K562 (cell line): ENCODE results near the gene SPATS2.

Experiments
- E2F6 ChIP-seq, 2 experiments: IDR thresholded peaks; 2 replicates each; pipeline ENCODE4 v1.6.1; 2011; ENCODE audit warnings: borderline replicate concordance in 1 of 2, control low read depth in 1 of 2, low read depth in 1 of 2, low read length in 1 of 2, mild to moderate bottlenecking in 1 of 2, mixed read lengths in 1 of 2, moderate library complexity in 1 of 2; ENCODE audit not compliant: insufficient read depth in 1 of 2, insufficient read length in 1 of 2, poor library complexity in 1 of 2, severe bottlenecking in 1 of 2; ENCODE audit errors: extremely low read depth in 1 of 2
- E4F1 ChIP-seq: fragments of 250-450 bp; sonication (Bioruptor Pico); IDR thresholded peaks from 2 replicates; pipeline ENCODE4 v1.5.0; 2021; ENCODE audit warnings: mild to moderate bottlenecking, borderline replicate concordance
- EZH2 ChIP-seq: IDR thresholded peaks from 2 replicates; pipeline ENCODE4 v1.6.1; 2012; ENCODE audit warnings: low read depth, mild to moderate bottlenecking, inconsistent platforms, low read length, borderline replicate concordance
- GATAD2B ChIP-seq: fragments of 450-650 bp; IDR thresholded peaks from 2 replicates; pipeline ENCODE4 v1.6.1; 2017; ENCODE audit warnings: mild to moderate bottlenecking, borderline replicate concordance
- IRF9 ChIP-seq: fragments of 450-650 bp; IDR thresholded peaks from 2 replicates; pipeline ENCODE4 v1.6.1; 2016; ENCODE audit warnings: missing biosample characterization, missing genetic modification characterization
- JUND ChIP-seq, 2 experiments: IDR thresholded peaks; 2 replicates in 1 of 2; 3 replicates in 1 of 2; pipeline ENCODE4 v1.6.1; 2011; ENCODE audit warnings: borderline replicate concordance in 2 of 2, low read depth in 2 of 2, low read length in 2 of 2, improper control_type of control experiment in 1 of 2, missing biosample characterization in 1 of 2, missing genetic modification characterization in 1 of 2, missing genetic modification reagents in 1 of 2
- L3MBTL2 ChIP-seq: fragments of 450-650 bp; IDR thresholded peaks from 2 replicates; pipeline ENCODE4 v1.6.1; 2016; ENCODE audit warnings: mild to moderate bottlenecking, moderate library complexity
- NCOR1 ChIP-seq: fragments of 450-650 bp; IDR thresholded peaks from 2 replicates; pipeline ENCODE4 v1.6.1; 2016; ENCODE audit warnings: mild to moderate bottlenecking, moderate library complexity
- POLR2A ChIP-seq: fragments of 450-650 bp; conservative IDR thresholded peaks from 2 replicates; pipeline ENCODE4 v1.6.1; 2016
- PRPF4 ChIP-seq: fragments of 200-400 bp; formaldehyde crosslinking; IDR thresholded peaks from one replicate; pipeline ENCODE4 v1.6.1; 2017; ENCODE audit warnings: low read length, low read depth, mild to moderate bottlenecking; ENCODE audit not compliant: insufficient read depth, poor library complexity, severe bottlenecking
- SMARCB1 ChIP-seq: IDR thresholded peaks from 2 replicates; pipeline ENCODE4 v1.6.1; 2011; ENCODE audit warnings: improper control_type of control experiment, low read depth; ENCODE audit not compliant: insufficient read length
- SMARCE1 ChIP-seq: fragments of 450-650 bp; IDR thresholded peaks from 2 replicates; pipeline ENCODE4 v1.7.1; 2016; ENCODE audit warnings: mild to moderate bottlenecking

- TF ChIP-seq IRF9 (no peak), EZH2 (no peak), GATAD2B (no peak), JUND (IDR thresholded peaks at IDR 0.05; ENCODE audit: borderline replicate concordance, low read depth, low read length) (no peak), JUND (tag; IDR thresholded peaks at IDR 0.05; ENCODE audit: borderline replicate concordance, low read depth, low read length) (no peak), NCOR1 (no peak), E2F6 (IDR thresholded peaks at IDR 0.05; ENCODE audit: borderline replicate concordance in 1 of 2, extremely low read depth in 1 of 2, insufficient read depth in 1 of 2, insufficient read length in 1 of 2, low read depth in 1 of 2, low read length in 1 of 2, poor library complexity in 1 of 2, severe bottlenecking in 1 of 2) (no peak), SMARCE1 (no peak), SMARCB1 (no peak), PRPF4 (no peak), E4F1 (CRISPR knock-in tag) (no peak), L3MBTL2 (no peak), POLR2A (no peak)
Observed at GRCh38 chr12:49502590-49502989, 135.3 kb downstream of the SPATS2 start.
